KBM-7 (cell line): Measurements from ENCODE around the gene BTRC.

Experiments used
- DNase-seq: peaks from one replicate; pipeline ENCODE4 v3.0.0-alpha.2; 2015
- in situ Hi-C: fragments of 300-500 bp; cut with MboI; formaldehyde crosslinking; loops from 2 replicates; pipeline ENCODE4 v1.14.3; 2020; ENCODE audit warnings: low sequenced_read_pairs, low pct_unique_long_range_greater_than_20kb, mixed read lengths

The BTRC gene

DNA sequence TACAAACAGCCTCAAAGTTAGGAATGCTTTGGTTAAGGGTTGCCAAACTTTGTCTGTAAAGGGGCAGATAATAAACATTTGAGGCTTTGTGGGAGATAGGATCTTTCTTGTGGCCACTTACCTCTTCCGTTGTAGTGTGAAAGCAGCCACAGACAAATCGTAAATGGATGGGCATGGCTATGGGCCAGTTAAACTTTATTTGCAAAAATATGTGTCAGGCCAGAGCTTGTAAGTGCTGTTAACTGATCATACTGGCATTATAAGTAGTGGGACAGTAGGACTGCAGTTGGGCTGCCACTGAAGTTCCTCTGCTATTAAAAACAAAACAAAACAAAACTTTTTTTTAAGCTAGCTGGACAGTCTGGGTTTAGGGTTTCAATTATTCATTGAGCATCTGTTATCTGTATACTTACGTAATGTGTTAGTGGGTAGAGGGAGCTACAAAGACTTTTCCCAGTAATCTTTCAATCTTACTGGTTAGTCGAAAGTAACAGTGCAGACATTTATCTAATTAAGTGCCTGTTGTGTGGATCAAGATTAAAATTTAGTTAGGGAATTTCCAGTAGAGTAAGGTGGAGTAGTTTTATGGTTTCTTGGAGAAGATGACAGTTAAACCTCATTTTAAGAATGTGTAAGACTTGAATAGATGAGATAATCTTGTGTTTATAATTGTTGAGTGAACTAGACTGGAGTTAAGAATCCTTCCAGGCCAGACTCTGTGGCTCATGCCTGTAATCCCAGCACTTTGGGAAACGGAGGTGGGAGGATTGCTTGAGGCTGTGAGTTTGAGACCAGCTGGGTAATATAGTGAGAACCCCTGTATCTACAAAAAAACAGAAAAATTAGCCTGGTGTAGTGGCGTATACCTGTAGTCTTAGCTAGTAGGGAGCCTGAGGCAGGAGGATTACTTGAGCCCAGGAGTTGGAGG is 100.1 kb downstream of the BTRC start:
- in situ Hi-C loops = no loop called here
- peak; percentile 85 for DNase-seq

DNA sequence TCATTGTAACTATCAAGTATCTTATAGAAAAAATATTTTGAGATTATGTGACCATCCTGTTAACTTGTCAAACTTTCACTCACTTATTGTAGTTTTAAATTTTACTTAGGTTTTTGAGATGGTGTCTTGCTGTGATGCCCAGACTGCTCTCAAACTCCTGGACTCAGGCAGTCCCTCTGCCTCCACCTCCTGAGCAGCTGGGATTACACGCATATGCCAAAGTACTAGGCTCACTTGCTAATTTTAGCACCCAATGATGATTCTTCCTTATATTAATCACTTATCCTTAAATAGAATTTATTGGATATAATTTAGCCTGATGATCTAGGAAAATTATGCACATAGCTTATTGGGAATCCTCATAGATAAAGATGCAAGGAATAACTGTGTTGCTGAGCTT is 104.9 kb downstream of the BTRC start:
- in situ Hi-C loops = no loop called here
- no peak for DNase-seq

DNA sequence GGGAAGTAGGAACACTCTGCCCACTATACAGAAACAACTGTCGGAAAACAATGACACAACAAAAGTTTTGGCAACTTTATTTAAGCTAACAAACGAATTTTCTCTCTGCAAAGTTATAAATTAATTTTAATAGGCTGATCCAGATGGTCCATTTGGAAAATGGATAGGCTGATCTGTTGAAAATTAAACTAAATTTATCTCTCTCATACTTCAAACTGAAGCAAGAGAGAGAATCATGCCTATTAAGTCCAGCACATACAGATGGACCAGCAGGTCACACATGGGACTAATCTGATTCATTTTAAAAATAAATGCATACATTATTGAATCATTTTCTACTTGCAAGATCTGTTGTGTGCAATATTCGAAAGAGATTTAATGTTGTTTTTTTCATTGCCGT is 110.1 kb downstream of the BTRC start:
- in situ Hi-C loops = no loop called here
- DNase-seq = no peak

DNA sequence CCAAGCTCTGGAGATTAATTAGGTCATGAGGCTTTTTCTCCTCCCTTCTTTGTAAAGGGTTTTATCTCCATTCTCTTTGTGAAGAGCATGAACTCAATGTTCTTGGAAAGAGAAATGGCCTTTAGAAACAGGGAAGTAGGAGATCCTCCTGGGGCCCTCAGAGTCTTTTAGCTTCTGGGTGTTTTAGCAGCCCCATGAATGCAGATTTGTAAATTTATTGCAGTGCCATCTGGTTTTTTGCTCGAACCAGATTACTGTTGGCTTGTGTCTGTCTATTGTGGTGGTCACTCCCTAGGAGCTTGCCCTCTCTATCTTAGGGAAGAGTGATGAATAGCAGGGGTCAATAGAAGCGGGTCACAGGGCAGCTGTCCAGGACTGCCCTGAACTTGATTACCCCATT is 110.6 kb downstream of the BTRC start:
- in situ Hi-C loops = no loop called here
- DNase-seq = no peak

DNA sequence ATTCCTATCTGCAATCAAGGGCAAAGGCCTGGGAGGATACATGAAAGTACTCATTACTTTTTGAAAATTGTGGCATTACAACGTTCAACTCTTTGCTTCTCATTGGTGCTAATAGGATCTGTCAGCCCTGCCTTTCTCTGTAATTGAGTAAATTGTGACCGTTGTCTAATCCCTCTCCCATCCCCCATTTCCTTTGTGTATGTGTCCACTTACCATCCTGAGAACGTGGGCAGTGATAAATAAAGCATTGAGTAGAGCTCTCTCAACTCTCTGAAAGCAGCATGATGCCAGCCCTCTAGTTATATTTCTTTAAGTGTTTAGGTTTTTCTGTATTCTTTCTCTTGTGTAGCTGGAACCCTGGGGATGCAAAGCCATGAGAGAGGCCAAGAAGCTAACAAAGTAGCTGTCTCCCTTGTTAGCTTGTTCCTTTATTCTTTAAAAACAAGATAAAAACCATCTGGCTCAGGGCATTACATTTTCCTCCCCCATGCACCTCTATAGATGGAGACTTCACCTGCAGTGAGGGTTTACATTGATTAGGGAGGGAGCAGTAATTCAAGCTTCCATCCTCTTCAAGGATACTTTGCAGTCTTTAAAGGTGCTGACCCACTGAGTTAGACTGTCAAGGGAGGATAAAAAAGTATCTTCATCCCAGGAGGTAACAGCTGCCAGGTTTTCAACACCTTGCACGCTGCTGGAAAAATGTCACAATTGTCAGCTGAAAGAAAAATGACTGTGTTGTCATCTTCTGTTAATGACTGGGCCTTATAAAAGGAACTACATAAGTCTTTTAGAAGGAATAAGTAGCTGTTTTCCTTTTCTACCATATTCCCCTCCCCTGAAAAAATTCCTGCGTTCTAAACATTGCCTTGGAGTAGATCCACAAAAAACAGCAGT is 112.3 kb downstream of the BTRC start:
- in situ Hi-C loops = no loop called here

DNA sequence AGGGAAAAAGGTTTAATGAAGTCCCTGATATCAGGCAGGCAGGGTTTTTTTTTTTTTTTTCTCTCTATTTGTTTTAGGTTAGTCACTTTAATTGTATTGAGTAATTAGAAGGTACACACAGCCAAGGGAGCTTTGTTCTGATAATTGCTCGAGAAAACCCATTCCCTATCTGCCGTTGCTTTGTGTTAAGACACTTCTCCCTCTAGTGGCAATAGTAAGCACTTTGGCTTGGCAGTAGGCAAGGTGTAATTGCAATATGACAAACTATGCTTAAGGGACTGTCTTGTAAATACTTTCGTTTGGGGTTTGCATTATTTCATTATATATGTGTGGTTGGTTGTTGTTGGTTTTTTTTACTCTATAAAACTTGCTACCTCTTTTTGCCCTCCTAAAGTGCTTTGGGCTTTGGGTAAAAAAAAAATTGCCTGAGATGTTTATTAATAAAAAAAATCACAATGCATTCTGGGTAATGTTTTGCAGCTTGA is 113.4 kb downstream of the BTRC start:
- DNase-seq = peak; percentile 72
- in situ Hi-C loops = no loop called here

More for the DNA sequence above, 112.3 kb downstream of the BTRC start:
- DNase-seq = no peak

DNA sequence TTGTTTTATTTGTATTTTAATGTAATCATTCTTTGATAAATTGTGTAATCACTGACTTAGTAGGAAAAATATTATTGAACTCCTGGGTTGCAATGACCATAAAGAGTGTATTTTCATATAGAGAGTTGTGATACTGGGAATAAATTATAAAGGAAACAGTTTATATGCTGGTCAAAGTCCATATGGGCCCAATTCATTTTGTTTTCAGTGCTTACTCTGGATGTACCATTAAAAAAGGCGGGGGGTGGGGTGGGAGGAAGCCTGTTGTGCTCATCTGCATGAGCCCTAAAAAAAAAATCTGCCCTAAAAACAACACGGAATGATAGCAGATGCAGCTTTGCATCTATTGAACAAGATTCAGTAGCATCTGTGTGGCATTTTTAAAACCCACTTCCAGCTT is 114.2 kb downstream of the BTRC start:
- no peak for DNase-seq
- in situ Hi-C loops = no loop called here

DNA sequence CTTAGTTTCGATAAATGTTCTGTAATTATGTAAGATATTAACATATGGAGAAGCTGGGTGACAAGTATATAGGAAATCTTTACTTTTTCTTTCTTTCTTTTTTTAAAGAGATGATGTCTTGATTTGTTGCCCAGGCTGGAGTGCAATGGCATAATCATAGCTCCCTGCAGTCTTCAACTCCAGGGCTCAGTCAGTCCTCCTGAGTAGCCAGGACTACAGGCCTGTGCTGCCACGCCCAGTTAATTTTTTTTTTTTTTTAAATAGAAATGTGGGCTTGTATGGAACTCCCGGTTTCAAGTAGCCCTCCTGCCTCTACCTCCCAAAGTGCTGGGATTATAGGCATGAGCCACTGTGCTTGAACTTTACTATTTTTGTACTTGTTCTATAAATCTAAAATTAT is 122.4 kb downstream of the BTRC start:
- no peak for DNase-seq
- in situ Hi-C loops = no loop called here

DNA sequence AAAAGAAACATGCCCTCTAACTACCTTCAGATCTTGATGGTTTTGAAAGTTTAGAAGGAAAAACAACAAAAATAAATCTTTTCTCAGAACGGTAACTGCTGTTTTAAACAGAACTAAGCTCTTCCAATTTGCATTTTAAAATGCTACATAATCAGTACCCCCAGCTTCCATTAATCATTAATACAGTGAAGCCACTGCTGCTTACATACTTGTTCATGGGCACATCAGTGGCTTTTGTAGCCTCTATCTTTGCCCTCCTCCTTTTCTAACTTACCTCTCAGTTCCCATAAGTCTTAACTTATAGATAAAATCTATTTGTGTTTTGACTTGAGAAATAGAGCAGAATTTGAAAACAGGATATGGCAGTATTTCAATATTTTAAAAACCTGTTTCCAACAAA is 125.0 kb downstream of the BTRC start:
- DNase-seq = no peak
- in situ Hi-C loops = no loop called here

DNA sequence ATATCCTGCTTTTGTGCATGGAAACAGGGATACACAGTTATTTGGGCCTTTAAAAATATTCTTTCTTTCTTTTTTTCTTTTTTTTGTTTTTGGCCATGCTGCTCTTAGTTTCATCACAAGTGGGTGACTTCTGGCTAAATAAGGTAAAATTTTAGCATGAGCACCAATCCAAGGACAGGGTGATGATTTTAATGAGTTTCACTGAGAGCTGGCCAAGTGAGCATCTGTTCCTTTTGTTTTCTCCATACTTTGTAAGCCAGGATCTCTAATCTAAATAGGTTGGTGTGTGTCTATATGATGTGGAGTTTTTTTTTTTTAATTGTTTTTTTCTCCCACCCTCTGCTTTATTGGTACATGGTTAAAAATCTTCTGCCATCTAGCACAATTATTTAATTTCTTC is 127.3 kb downstream of the BTRC start:
- DNase-seq = no peak
- in situ Hi-C loops = no loop called here

DNA sequence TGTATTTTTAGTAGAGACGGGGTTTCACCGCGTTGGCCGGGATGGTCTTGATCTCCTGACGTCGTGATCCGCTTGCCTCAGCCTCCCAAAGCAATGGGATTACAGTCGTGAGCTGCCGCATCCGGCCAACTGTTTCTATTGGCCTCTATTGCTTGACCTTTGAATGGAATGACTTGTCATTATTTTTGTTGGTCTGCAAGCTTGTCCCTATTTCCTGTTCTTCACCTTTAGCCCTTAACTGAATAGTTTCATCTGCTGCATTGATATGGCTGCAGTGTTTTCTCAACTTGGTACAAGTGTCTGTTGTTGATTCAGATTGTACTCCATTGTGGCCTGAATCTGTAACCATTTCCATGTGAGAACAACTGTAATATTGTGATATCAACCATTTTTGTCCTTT is 128.6 kb downstream of the BTRC start:
- no peak for DNase-seq
- in situ Hi-C loops = no loop called here

DNA sequence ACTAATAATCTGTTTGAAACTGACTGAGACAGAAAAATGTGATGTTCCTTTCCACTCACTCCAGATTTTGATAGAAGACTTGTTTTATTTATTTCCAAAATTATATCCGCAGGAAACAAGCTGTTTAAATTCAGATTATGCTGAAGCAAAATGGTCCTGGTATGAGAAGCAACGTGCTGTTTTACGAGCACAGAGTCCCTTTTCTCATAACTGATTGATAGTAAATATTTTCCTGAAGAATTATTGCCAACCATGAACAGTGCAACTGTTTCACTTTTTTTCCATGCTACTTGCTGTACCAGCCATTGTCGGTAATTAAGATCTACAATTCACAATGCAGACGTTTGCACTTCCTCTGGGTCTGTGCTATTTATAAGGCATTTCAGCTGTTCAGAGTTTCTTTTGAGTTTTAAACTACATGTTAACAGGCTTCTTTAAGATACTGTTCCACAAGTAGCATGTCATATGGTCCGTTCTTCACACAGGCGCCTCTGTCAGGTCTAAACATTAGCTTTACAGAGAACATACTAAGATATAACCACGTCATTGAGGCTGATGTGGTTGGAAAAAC is 130.3 kb downstream of the BTRC start:
- no peak for DNase-seq
- in situ Hi-C loops = no loop called here

DNA sequence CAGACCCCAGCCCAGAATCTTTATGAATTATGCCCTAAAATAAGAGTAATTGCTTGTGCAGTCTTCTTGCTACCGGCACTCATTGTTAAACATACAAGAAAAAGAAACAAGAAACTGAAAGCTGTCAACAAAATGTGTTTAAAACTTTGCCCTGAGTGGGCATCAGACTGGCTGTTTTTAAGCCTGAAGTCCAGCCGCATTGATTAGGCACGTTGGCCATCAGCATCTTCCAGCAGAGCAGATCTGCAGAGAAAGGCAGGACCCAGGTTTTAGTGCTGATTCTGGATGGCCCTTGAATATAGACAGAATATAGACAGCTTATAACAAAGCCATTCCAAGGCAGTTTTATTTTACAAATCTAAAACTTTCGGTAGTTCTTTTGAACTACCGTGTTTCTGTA is 131.2 kb downstream of the BTRC start:
- no peak for DNase-seq
- in situ Hi-C loops = no loop called here

DNA sequence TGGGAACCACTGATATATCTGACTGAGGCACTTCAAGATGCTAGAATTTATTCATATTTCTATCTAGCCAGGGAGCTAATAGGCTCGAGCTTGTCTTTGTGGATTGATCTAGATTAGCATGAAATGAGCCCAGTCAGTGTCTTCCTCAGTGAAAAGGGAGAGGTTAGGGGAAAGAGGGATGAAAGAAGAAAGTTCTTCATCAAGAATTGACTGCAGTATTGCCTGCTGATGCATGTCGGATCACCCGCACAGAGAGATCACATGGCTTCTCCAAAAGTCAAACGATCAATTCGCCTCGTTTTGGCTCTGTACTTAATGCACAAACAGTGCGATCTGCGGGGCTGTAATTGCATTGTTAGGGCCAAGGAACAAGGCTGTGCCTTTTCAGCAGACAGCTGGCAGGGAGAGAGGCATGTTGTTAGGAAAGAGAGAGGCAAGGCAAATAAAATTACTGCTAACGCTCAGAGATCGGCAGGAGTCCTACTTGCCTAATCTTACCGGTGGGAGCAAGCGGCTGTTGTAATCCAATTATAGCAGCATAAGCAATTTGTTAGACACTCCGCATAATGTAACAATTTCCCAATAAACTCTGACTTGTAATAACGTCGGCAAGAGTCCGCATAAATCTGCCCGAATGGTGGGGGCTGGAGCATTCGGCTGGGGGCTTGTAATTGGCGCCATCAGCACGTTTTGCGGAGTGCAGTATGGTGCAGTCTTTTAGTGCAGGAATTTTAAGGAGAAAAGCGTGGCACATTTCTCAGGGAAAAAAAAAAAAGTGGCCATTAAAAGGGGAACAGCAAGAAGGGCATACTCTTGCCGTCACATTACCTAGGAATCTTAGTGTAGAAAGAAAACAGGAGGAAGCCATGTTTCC is 132.0 kb downstream of the BTRC start:
- in situ Hi-C loops = no loop called here

DNA sequence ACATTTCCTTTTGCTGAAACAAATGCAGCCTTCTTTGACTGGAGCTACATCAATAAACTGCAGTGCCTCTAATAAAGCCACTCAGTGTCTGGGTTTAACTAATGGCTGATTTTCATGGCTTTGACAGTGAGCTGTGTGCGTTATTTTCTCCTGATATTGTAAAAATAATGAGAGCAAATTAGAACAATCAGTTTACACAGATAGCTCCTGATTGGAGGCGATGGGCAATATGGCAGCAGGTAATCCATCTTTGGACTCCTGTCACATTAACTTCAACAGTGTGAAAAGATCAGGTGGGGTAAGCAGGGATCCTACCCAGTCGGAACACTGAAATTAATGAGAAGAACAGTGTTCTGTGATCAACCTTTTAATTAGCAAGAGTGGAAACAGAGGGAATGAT is 133.4 kb downstream of the BTRC start:
- in situ Hi-C loops = no loop called here
- no peak for DNase-seq

More for the DNA sequence above, 132.0 kb downstream of the BTRC start:
- DNase-seq = no peak

DNA sequence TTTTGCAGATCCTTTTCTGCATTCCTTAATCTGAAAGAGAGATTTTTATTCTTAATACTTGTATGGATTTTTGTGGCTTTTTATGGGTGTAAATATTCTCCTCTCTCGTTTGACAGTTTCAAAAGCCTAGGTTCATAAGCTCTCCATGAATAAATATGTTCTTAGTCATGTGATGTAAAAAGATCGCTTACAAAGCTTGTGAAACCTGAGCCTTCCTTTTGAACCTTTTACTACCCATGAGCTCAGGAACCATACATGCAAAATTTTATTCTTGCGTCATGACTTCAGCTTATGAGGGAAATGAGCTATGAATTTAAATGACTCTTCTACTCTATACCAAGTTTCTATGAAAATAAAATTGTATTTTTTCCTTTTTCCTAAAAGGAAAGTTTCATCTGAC is 135.4 kb downstream of the BTRC start:
- no peak for DNase-seq

DNA sequence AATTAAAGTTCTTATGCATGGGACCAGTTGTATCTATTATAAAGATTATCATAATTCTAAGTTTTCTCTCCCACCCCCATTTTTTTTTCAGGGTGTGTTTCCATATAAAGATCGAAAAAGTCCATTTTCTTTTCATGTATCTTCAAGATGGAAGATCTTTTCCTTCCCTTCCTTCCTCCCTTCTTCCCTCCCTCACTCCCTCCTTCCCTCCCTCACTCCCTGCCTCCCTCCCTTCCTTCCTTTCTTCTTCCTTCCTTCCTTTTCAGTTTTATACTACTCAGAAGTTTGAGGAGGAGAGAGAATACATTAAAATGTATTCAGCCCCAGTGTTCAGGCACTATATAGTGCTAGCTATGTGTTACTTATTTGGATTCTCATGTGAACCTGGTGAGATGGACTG is 136.1 kb downstream of the BTRC start:
- in situ Hi-C loops = no loop called here
- DNase-seq = no peak

More for the DNA sequence above, 135.4 kb downstream of the BTRC start:
- in situ Hi-C loops = no loop called here

DNA sequence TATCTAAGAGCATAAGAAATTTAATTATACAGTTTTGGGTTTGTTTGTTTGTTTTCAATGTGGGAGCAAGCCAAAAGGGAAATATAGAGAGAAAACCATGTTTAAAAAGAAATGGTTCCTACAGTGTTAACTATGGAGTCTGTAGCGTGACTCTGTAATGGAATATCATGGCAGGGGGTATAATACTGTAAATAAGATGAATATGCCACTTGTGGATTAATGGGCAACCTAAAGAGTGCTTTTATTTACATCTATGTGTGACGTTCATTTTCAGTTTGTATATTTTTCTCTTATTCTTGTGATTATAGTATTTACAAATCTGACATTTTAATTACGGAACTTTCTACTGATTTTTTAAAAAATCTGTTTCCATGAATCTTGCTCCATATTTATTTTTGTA is 138.2 kb downstream of the BTRC start:
- in situ Hi-C loops = no loop called here

DNA sequence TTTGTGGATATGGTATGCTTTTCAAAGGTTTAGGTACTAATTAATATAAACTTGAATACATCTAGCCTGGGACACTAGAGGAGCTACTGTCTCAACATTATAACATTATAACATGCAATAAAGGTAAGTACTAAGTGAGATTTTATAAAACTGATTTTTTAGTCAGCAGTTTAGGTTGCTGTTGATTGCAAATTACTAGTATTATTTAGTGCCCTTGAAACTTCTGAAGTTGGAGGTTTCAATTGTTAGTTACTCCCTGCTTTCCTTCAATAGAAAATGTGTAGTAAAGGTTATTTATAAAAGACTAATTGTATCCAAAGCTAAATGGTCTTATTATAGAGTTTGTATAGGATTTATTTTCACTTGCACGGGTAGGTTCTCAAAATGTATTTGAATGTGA is 138.8 kb downstream of the BTRC start:
- no peak for DNase-seq
- in situ Hi-C loops = no loop called here

More for the DNA sequence above, 138.2 kb downstream of the BTRC start:
- DNase-seq = no peak
